Ishikawa (cell line): Measurements from ENCODE around the gene CCDC86.

Source experiments
- EGR1 ChIP-seq: IDR thresholded peaks from 2 replicates; pipeline ENCODE4 v1.6.1; 2012
- EP300 ChIP-seq: IDR thresholded peaks from 2 replicates; pipeline ENCODE4 v1.6.1; 2012; ENCODE audit warnings: borderline replicate concordance
- RAD21 ChIP-seq: IDR thresholded peaks from 2 replicates; pipeline ENCODE4 v1.6.1; 2012; ENCODE audit warnings: low read depth
- USF1 ChIP-seq: IDR thresholded peaks from 2 replicates; pipeline ENCODE4 v1.6.1; 2012
- YY1 ChIP-seq: IDR thresholded peaks from 2 replicates; pipeline ENCODE4 v1.6.1; 2012; ENCODE audit warnings: low read depth

GRCh38 chr11:60879104-60879503 lies 37.2 kb downstream of the CCDC86 start:
- TF ChIP-seq USF1, result no peak
- TF ChIP-seq EP300, result no peak
- no peak for TF ChIP-seq RAD21
- TF ChIP-seq EGR1, result no peak
- no peak for TF ChIP-seq YY1
